H9 (cell line): ENCODE results near the gene KCNH4. TPM values are rescaled to one million over a fixed set of nuclear protein-coding genes. Genes with fewer than 3 reads are reported as not detected.
A peak's percentile ranks its signal among the peaks of the same experiment; 100 is the strongest.
"Not testable (repeated sequence)": the region's sequence is repeated elsewhere in the genome, so short reads cannot be mapped to it uniquely, and the experiment has no call there.

Source experiments
- DNase-seq: peaks from one replicate; pipeline ENCODE4 v3.0.0-alpha.2; 2017
- H2AFZ ChIP-seq: one replicate; pipeline ENCODE4 v1.6.1; 2013; ENCODE audit warnings: mild to moderate bottlenecking, low read length, control low read depth, moderate library complexity
- H2AK5ac ChIP-seq: 2 replicates; pipeline ENCODE4 v1.6.1; 2013; ENCODE audit warnings: low read length, control low read depth, mixed read lengths; ENCODE audit not compliant: insufficient read length
- H2BK120ac ChIP-seq: one replicate; pipeline ENCODE4 v1.6.1; 2013; ENCODE audit warnings: low read depth, mild to moderate bottlenecking, low read length, control low read depth, inconsistent platforms; ENCODE audit not compliant: poor library complexity, severe bottlenecking
- H2BK12ac ChIP-seq: 2 replicates; pipeline ENCODE4 v1.6.1; 2013; ENCODE audit warnings: low read length, control low read depth, mixed read lengths, low read depth; ENCODE audit not compliant: insufficient read length
- H2BK15ac ChIP-seq: 2 replicates; pipeline ENCODE4 v1.6.1; 2013; ENCODE audit warnings: low read depth, low read length, control low read depth
- H2BK20ac ChIP-seq: one replicate; pipeline ENCODE4 v1.6.1; 2013; ENCODE audit warnings: low read depth, mild to moderate bottlenecking, low read length, control low read depth, inconsistent platforms; ENCODE audit not compliant: poor library complexity, severe bottlenecking
- H2BK5ac ChIP-seq: 2 replicates; pipeline ENCODE4 v1.6.1; 2013; ENCODE audit warnings: low read length, control low read depth, mixed read lengths; ENCODE audit not compliant: insufficient read length
- H3K14ac ChIP-seq: 2 replicates; pipeline ENCODE4 v1.6.1; 2013; ENCODE audit warnings: low read length, control low read depth; ENCODE audit not compliant: insufficient read depth
- H3K18ac ChIP-seq: 2 replicates; pipeline ENCODE4 v1.6.1; 2013; ENCODE audit warnings: low read depth, mild to moderate bottlenecking, mixed read lengths, low read length, control low read depth; ENCODE audit not compliant: insufficient read length
- H3K23ac ChIP-seq: 2 replicates; pipeline ENCODE4 v1.6.1; 2013; ENCODE audit warnings: low read length, control low read depth, mixed read lengths, low read depth; ENCODE audit not compliant: insufficient read length
- H3K23me2 ChIP-seq: 2 replicates; pipeline ENCODE4 v1.6.1; 2013; ENCODE audit warnings: low read depth, mild to moderate bottlenecking, mixed read lengths, low read length, control low read depth; ENCODE audit not compliant: insufficient read length, poor library complexity, severe bottlenecking
- H3K27ac ChIP-seq: 2 replicates; pipeline ENCODE4 v1.5.1; 2013; ENCODE audit warnings: low read length, control low read depth, mixed read lengths, low read depth; ENCODE audit not compliant: insufficient read length
- H3K27me3 ChIP-seq: 2 replicates; pipeline ENCODE4 v1.6.1; 2013; ENCODE audit warnings: low read length, control low read depth, inconsistent platforms; ENCODE audit not compliant: insufficient read depth
- H3K4ac ChIP-seq: 2 replicates; pipeline ENCODE4 v1.6.1; 2013; ENCODE audit warnings: low read depth, mild to moderate bottlenecking, control low read depth, inconsistent platforms, low read length, moderate library complexity
- H3K4me1 ChIP-seq: 2 replicates; pipeline ENCODE4 v1.6.1; 2013; ENCODE audit warnings: low read length, control low read depth, inconsistent platforms; ENCODE audit not compliant: insufficient read depth
- H3K4me2 ChIP-seq: 2 replicates; pipeline ENCODE4 v1.6.1; 2013; ENCODE audit warnings: low read length, control low read depth, mixed read lengths; ENCODE audit not compliant: insufficient read length, insufficient read depth
- H3K56ac ChIP-seq: 2 replicates; pipeline ENCODE4 v1.6.1; 2013; ENCODE audit warnings: low read depth, mild to moderate bottlenecking, mixed read lengths, low read length, control low read depth; ENCODE audit not compliant: insufficient read length
- H3K79me1 ChIP-seq: 2 replicates; pipeline ENCODE4 v1.6.1; 2013; ENCODE audit warnings: low read depth, mild to moderate bottlenecking, moderate library complexity, low read length, control low read depth, inconsistent platforms; ENCODE audit not compliant: insufficient read depth, poor library complexity, severe bottlenecking
- H3K79me2 ChIP-seq: 2 replicates; pipeline ENCODE4 v1.6.1; 2013; ENCODE audit warnings: low read length, control low read depth, inconsistent platforms; ENCODE audit not compliant: insufficient read depth
- H3K9ac ChIP-seq: 2 replicates; pipeline ENCODE4 v1.6.1; 2013; ENCODE audit warnings: low read length, control low read depth, mixed read lengths; ENCODE audit not compliant: insufficient read length; ENCODE audit errors: extremely low read depth
- H3K9me3 ChIP-seq: one replicate; pipeline ENCODE4 v1.6.1; 2013; ENCODE audit warnings: low read depth, low read length, inconsistent platforms; ENCODE audit not compliant: control insufficient read depth
- H3T11ph ChIP-seq: one replicate; pipeline ENCODE4 v1.6.1; 2013; ENCODE audit warnings: mild to moderate bottlenecking, low read length, control low read depth, inconsistent platforms
- H4K20me1 ChIP-seq: one replicate; pipeline ENCODE4 v1.6.1; 2013; ENCODE audit not compliant: control insufficient read depth, insufficient read length, insufficient read depth
- H4K5ac ChIP-seq: 2 replicates; pipeline ENCODE4 v1.6.1; 2013; ENCODE audit warnings: low read depth, mild to moderate bottlenecking, mixed read lengths, low read length, control low read depth; ENCODE audit not compliant: insufficient read length
- H4K8ac ChIP-seq: replicated peaks from 2 replicates; pipeline ENCODE4 v1.6.1; 2013; ENCODE audit warnings: low read length, control low read depth, mixed read lengths, low read depth; ENCODE audit not compliant: insufficient read length
- H4K91ac ChIP-seq: 2 replicates; pipeline ENCODE4 v1.6.1; 2013; ENCODE audit warnings: low read depth, mild to moderate bottlenecking, moderate library complexity, mixed read lengths, low read length, control low read depth; ENCODE audit not compliant: insufficient read length
- H3K27ac Mint-ChIP-seq, 3 experiments: 2 replicates in 2 of 3; 3 replicates in 1 of 3; pipeline ENCODE4 v1.8.0; 2020 to 2021; ENCODE audit warnings: mixed read lengths in 3 of 3, mild to moderate bottlenecking in 1 of 3, moderate library complexity in 1 of 3
- H3K27me3 Mint-ChIP-seq: 2 replicates; pipeline ENCODE4 v1.8.0; 2021; ENCODE audit warnings: low read depth, mild to moderate bottlenecking, moderate library complexity, mixed read lengths
- H3K36me3 Mint-ChIP-seq, 3 experiments: 2 replicates in 2 of 3; 3 replicates in 1 of 3; pipeline ENCODE4 v1.8.0; 2020 to 2021; ENCODE audit warnings: low read depth in 3 of 3, mixed read lengths in 3 of 3; ENCODE audit not compliant: insufficient read depth in 1 of 3
- H3K4me1 Mint-ChIP-seq, 2 experiments: 2 replicates each; pipeline ENCODE4 v1.8.0; 2020; ENCODE audit warnings: mixed read lengths in 2 of 2
- H3K4me3 Mint-ChIP-seq, 2 experiments: 2 replicates in 1 of 2; 3 replicates in 1 of 2; pipeline ENCODE4 v1.8.0; 2020 to 2021; ENCODE audit warnings: mild to moderate bottlenecking in 2 of 2, mixed read lengths in 2 of 2, moderate library complexity in 1 of 2
- H3K9me3 Mint-ChIP-seq, 2 experiments: 2 replicates in 1 of 2; 3 replicates in 1 of 2; pipeline ENCODE4 v1.8.0; 2020; ENCODE audit warnings: mild to moderate bottlenecking in 2 of 2, mixed read lengths in 2 of 2, moderate library complexity in 1 of 2
- CTCF ChIP-seq: fragments of 200-600 bp; sonication (generic); conservative IDR thresholded peaks from 3 replicates; pipeline ENCODE4 v1.8.0; 2021; ENCODE audit warnings: antibody characterized with exemption, mild to moderate bottlenecking
- WGBS: extraction: QIAGEN DNeasy Blood & Tissue Kit; methylation state at CpG from one replicate; pipeline ENCODE4 v1.1.7; 2013; ENCODE audit warnings: missing lambda C conversion rate, low lambda C conversion rate, mixed read lengths; ENCODE audit not compliant: insufficient read length; ENCODE audit errors: extremely low coverage; 5-methylcytosine and 5-hydroxymethylcytosine counted together
- total RNA-seq: library from RNA; stranded (reverse); gene quantifications from 2 replicates; pipeline ENCODE4 v1.2.1, GENCODE V29; 2021

The KCNH4 gene
- total RNA-seq, 1 experiment from 2014 or later: not detected

DNA sequence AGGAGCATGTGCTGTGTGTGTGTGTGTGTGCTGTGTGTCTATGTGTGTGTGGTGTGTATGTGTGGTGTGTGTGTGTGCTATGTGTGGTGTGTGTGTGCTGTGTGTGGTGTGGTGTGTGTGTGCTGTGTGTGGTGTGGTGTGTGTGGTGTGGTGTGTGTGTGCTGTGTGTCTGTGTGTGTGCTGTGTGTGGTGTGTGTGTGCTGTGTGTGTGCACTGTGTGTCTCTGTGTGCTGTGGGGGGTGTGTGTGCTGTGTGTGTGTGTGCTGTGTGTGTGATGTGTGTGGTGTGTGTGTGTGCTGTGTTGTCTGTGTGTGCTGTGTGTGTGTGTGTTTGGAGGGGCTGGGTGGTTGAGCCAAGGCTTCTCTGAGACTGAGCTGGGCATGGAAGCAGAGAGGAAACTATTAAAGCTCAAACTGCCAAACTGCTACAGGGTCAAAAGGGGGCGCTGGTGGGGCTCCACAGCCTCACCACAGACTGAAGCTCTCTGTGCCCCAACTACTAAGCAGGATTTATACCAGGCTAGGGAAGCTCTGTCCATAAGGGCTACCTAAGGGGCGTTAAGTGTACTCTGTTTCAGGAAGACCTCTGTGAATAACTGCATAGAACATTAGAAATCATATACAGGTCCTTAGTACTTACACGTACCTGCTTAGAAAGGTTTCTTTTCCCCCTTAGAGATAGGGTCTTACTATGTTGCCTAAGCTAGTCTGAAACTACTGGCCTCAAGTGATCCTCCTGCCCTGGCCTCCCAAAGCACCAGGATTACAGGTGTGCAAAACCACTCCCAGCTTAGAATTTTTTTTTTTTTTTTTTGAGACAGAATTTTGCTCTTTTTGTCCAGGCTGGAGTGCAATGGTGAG, 41.2 kb upstream of the KCNH4 start:
- Mint-ChIP-seq H3K27ac (peak overlapping the region in 1 of 3 experiments; percentile 20; a peak in 2 of 7 replicates), H3K4me1 (no peaks in the 10 kb centered on the region), H3K4me3 (no peak overlapping the region), H3K36me3 (peaks cover 29 to 43% (median 37%) of the 10 kb centered on the region in 3 experiments), H3K9me3 (no peaks in the 10 kb centered on the region), H3K27me3 (no peaks in the 10 kb centered on the region)
- Histone ChIP-seq H4K20me1 (peaks cover 4% of the 10 kb centered on the region), H2BK120ac (no peak overlapping the region), H3K9me3 (no peaks in the 10 kb centered on the region), H3K4ac (no peak overlapping the region), H2BK15ac (no peak overlapping the region), H2BK20ac (no peak overlapping the region), H2BK12ac (no peak overlapping the region), H4K8ac (no peak overlapping the region), H3T11ph (no peak overlapping the region), H2AFZ (no peak overlapping the region), H3K9ac (no peak overlapping the region), H3K23ac (no peak overlapping the region), H3K27me3 (no peaks in the 10 kb centered on the region), H3K79me2 (no peaks in the 10 kb centered on the region), H3K4me1 (no peaks in the 10 kb centered on the region), H3K4me2 (no peak overlapping the region), H2AK5ac (no peak overlapping the region), H4K91ac (no peak overlapping the region), H3K14ac (no peak overlapping the region), H4K5ac (no peak overlapping the region), H3K79me1 (no peaks in the 10 kb centered on the region), H3K18ac (no peak overlapping the region), H2BK5ac (no peak overlapping the region), H3K23me2 (no peaks in the 10 kb centered on the region), H3K56ac (no peak overlapping the region), H3K27ac (no peak overlapping the region)
- WGBS: no CpG with 5 or more reads among the region's 3 CpGs
- DNase-seq: peak; percentile 73
- peak; percentile 79 for TF ChIP-seq CTCF

DNA sequence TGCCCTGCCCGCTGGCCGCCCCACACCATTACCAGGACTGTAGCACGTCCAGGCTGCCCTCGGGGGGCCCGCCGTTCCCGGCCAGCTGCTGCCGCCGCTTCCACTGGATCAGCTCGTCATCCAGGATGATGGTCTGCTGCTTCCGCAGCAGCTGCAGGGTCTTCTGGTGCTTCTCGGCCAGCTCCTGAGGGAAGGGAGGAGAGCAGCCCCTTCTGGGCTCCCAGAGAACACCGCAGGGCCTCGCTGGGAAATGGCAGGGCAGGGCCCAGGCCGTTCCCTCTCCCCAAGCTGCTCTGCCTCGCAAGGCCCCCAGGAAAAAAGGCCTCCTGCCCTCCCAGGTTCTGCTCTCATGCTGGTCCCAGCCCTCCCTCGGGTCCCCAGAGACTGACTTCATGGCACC, 38.3 kb upstream of the KCNH4 start:
- H3K27ac ChIP-seq, H2BK120ac ChIP-seq, H4K20me1 ChIP-seq, H3K18ac ChIP-seq, H3K14ac ChIP-seq, H2BK5ac ChIP-seq, H3K4me1 Mint-ChIP-seq, H3K9me3 ChIP-seq, H4K8ac ChIP-seq, H3K27me3 ChIP-seq, H4K5ac ChIP-seq, DNase-seq, H2BK20ac ChIP-seq, H2AK5ac ChIP-seq, H4K91ac ChIP-seq, H2AFZ ChIP-seq, H3K23ac ChIP-seq, H3K23me2 ChIP-seq, H3K4me2 ChIP-seq, H2BK12ac ChIP-seq, H3K79me1 ChIP-seq, H3K4me3 Mint-ChIP-seq, H3K79me2 ChIP-seq, H3K4me1 ChIP-seq, H3K9ac ChIP-seq, H3T11ph ChIP-seq, H3K56ac ChIP-seq, H3K4ac ChIP-seq, H3K27ac Mint-ChIP-seq, H3K27me3 Mint-ChIP-seq, H2BK15ac ChIP-seq, H3K9me3 Mint-ChIP-seq: not testable (repeated sequence)
- H3K36me3 Mint-ChIP-seq: peaks cover 24 to 64% (median 44%) of the 10 kb centered on the region in 3 experiments
- WGBS: no CpG with 5 or more reads among the region's 17 CpGs
